Measurements from ENCODE around the gene BFSP2.

DNA sequence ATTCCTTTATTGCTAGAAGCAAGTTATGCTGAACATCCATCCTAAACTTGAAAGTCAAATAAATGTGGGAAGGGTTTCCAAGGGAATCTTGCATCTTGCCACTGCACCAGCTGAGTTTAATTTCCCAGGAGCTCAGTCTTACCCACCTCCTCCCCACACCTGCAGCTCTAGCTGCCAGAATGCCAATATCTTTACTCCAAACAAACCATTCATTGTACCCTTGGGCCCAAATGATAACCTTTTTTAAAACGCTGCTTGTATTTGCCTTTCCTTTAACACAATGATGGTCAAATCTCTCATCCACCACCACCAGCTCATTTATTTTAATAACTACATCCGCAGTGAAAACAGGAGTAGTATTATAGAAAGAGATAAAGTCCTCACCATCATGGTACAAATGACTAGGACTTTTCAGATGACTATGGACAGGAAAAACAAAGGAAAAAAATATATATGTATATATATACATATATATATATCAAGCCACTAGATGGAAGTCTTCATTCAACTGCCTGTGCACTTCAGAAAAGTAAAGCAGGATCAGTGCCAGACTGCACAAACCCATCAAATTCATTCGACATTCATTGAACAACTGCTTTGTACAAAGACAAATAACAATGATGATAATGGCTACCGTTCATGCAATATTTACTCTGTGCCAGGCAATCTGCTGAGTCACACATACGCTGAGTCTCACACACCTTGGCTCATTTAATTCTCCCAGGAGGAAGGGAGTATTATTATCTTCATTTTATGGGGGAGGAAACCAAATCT is 44.0 kb downstream of the BFSP2 start:
- TF ChIP-seq, protein P1, sequence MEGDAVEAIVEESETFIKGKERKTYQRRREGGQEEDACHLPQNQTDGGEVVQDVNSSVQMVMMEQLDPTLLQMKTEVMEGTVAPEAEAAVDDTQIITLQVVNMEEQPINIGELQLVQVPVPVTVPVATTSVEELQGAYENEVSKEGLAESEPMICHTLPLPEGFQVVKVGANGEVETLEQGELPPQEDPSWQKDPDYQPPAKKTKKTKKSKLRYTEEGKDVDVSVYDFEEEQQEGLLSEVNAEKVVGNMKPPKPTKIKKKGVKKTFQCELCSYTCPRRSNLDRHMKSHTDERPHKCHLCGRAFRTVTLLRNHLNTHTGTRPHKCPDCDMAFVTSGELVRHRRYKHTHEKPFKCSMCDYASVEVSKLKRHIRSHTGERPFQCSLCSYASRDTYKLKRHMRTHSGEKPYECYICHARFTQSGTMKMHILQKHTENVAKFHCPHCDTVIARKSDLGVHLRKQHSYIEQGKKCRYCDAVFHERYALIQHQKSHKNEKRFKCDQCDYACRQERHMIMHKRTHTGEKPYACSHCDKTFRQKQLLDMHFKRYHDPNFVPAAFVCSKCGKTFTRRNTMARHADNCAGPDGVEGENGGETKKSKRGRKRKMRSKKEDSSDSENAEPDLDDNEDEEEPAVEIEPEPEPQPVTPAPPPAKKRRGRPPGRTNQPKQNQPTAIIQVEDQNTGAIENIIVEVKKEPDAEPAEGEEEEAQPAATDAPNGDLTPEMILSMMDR (IDR thresholded peaks at IDR 0.05; ENCODE audit: low read depth, low read length, poor library complexity, severe bottlenecking): no peak
- no peak for TF ChIP-seq EZH2phosphoT487 (IDR thresholded peaks at IDR 0.05; ENCODE audit: borderline replicate concordance, low read length)
